GM18858 (cell line): ENCODE data around the gene PARD3.
A peak's percentile ranks its signal among the peaks of the same experiment; 100 is the strongest.
"Not testable (repeated sequence)": the region's sequence is repeated elsewhere in the genome, so short reads cannot be mapped to it uniquely, and the experiment has no call there.

Experiments
- ATAC-seq: cut with Tn5 transposase; IDR thresholded peaks from one replicate; pipeline ENCODE4 v1.9.1; 2021; ENCODE audit not compliant: unreplicated experiment

Gene PARD3

DNA sequence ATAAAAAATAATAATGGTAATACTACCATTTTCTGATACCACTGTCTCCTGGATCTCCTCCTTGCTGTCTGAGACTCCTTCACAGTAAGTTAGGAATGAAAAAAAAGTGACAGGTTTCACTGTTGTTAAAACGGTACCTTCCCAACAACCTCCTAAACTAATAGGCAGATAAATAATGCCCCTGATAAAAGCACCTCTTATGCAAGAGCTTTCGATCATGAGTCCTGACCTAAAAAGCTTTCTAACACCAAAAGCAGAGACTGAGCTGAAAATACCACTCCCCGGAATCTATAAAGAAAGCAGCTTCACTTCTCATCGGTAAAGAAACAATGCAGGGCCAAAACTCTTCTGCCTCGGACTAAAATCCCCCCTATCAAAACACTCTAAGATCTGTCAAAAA, 14.5 kb downstream of the PARD3 start:
- no peak for ATAC-seq

DNA sequence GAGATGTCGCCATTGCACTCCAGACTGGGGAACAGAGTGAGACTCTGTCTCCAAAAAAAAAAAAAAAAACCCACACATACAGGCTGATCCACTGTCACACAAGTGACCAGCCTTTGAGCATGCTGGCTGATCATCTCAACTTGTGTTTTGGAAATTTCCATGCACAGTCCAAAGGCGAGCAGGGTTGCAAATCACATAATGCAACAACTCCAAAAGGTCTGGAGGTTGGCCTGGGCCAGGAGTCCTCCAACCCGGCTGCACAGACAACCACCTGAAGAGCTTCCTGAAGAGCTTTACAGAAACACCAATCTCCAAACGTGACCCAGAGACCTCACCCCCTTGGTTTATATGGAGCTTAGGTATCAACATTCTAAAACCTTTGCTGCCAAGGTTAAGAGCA, 16.4 kb downstream of the PARD3 start:
- ATAC-seq: no peak

DNA sequence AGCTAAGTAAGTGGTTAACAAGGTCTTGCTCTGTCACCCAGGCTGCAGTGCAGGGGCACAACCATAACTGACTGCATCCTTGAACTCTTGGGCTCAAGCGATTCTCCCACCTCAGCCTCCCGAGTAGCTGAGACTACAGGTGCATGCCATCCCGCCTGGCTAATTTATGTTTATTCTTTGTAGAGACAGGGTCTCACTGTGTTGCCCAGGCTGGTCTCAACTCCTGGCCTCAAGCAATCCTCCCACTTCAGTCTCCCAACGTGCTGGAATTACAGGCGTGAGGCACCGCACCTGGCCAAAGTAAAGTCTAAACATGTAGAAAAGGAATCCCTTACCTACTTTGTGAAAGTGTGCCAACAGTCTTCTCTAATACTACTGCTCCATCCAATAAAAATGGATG, 17.9 kb downstream of the PARD3 start:
- no peak for ATAC-seq

DNA sequence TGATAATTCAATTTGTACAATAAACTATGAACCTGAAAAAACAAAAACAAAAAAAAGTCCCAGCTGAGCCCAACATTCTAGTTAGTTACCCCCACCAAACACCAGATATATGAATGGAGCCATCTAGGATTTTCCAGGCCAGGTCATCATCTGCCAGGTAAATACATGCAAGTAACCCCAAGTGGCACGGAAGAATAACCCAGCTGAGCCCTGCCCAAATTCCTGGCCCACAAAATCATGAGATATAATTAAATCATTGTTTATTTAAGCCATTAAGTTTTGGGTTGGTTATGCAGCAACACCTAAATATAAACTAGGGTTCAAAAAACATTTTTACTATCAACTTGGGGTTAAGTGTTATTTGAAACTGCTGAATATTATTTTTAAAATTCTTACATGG, 19.0 kb downstream of the PARD3 start:
- no peak for ATAC-seq

DNA sequence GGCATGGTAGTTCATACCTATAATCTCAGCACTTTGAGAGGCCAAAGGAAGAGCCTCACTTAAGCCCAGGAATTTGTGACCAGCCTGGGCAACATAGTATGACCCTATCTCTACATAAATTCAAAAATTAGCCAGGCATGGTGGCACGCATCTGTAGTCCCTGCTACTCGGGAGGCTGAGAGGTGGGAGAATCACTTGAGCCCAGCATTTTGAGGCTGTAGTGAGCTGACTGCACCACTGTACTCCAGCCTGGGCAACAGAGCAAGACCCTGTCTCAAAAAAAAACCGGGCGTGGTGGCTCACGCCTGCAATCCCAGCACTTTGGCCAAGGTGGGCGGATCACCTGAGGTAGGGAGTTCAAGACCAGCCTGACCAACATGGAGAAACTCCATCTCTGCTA, 19.8 kb downstream of the PARD3 start:
- no peak for ATAC-seq

DNA sequence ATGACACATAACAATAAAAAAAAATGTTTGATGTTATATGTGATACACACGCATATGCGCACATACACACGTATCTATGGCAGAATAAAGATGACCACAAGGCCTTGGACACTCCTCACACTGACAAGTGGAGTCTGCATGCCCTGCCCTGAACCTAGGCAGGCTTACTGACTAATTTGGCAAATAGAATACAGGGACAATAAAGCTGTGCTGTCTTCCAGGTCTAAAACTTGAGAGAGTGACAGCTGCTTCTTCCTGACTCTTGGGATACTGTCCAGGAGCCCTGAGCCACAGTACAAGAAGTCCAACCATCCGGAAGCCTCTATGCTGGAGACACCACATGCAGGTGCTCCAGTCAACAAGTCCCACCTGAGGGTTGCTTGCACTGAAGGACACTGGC, 20.3 kb downstream of the PARD3 start:
- ATAC-seq: no peak

DNA sequence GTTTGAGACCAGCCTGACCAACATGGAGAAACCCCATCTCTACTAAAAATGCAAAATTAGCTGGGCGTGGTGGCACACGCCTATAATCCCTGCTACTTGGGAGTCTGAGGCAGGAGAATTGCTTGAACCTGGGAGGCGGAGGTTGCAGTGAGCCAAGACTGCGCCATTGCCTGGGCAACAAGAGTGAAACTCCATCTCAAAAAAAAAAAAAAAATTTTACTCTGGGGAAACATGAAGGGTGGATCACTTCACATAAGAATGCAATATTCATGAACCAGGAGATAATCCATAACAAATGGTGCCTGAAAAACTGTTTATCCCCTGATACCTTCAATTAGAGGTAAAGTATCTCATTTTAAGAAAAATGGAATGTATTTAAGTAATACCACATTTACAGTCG, 21.5 kb downstream of the PARD3 start:
- ATAC-seq: not testable (repeated sequence)

DNA sequence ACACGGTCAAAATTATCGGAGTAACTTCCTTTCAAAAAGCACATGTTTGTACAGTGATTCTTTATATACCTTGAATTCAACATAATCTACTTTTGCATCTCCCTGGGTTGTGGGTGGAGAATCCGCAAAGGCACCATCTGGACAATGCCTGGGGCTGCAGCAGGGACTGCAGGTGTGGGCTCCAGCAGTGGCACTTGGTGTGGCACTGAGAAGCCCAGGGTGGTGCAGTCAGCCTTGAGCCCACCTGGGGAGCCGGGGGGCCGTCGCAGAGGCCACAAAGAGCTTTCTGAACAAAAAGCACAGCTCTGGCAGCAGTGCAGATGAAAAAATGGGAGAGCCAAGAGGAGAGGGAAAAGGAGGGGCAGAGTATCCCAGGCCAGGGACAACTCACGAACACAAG, 22.2 kb downstream of the PARD3 start:
- ATAC-seq: no peak

DNA sequence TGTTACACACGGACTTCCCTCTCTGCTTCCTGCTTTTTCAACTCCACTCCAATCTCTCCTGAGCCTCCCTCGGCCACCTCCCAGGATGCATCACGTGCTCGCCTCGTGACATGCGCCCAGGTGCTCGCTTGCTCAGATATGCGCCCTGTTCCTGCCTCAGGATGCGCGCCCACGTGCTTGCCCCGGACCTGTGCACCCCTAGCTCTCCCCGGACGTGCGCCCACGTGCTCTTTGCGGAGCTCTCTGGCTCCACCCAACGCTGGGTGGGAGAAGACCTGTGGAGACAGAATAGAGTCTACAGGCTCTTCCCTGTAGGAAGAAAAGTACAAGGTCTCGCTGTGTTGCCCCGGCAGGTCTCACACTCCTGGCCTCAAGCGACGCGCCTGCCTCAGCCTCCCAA, 23.1 kb downstream of the PARD3 start:
- ATAC-seq: peak; percentile 68

DNA sequence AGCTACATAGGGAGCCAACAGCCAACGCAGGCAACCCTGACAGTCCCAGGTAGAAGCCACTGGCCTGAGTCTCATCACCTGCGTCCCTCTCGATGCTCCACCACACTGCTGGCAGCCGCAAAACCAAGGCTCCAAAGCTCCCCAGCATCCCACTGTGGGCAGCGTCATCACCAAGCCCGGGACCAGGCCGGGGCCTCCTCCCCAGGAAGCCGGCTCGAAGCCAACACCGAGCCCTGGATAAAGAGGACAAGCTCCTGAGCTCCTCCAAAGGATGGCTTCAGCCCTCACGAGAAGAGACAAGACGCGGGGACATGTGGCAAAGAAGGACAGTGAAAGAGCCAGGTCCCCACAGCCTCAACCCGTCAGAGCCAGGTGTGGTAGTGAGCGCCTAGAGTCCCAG, 23.9 kb downstream of the PARD3 start:
- no peak for ATAC-seq

DNA sequence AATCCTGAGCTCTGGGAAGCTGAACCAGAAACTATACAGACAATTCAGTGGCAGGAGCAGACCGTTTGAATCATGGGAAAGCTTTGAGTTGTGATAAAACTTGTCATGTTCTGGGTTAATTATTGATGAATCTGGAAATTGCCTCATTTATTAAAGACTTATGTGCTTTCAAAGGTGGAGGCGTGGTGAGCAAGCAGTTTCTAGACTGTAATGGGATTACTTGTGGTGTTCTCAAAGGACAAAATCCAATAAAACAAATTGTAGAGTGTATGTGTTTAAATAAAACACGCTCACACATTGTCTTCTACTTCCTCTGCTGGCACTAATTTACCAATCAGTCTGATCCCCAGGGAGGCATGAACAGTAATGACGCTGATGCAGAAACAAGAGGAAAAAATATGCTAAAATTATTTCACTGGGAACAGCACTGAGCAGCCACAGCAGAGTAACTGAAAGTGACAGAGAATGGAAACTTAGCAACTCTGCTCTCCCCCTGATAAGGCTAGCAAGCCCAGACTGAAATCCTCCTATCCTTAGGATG, 25.1 kb downstream of the PARD3 start:
- no peak for ATAC-seq

DNA sequence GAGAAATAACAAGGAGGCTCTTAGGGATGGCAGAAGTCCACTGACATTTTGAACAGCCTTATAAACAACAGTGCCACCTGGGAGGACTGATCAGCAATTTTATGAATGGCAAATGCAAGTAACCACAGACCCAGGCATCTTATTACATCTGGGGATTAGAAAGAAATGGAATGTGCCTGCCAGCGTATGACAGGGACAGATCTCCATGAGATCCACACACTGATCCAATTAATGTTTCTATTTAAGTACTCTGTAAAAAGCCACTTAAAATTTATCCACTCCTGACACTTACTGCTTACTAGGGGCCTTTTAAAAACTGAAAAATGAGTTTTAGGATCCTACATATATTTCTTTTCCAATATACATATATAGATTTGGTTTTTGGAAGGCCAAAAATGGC, 28.6 kb downstream of the PARD3 start:
- ATAC-seq: no peak

DNA sequence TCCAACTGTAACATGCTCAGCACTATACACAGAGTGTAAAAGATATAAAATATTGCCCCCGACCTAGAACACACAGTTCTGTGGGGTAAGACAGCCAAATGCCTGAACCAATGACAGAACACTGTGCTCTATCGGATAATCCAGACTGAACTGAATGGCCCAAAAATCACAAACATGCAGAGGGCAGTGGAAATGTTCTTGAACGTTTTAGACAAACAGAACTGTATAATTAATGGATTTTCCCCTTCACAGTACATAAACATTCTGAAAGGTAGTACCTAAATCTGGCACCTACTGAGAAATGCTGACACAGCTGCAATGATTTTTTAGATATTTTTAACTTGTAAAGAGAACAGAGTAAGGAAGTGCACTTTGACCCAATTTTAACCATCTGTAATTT, 33.4 kb downstream of the PARD3 start:
- no peak for ATAC-seq

DNA sequence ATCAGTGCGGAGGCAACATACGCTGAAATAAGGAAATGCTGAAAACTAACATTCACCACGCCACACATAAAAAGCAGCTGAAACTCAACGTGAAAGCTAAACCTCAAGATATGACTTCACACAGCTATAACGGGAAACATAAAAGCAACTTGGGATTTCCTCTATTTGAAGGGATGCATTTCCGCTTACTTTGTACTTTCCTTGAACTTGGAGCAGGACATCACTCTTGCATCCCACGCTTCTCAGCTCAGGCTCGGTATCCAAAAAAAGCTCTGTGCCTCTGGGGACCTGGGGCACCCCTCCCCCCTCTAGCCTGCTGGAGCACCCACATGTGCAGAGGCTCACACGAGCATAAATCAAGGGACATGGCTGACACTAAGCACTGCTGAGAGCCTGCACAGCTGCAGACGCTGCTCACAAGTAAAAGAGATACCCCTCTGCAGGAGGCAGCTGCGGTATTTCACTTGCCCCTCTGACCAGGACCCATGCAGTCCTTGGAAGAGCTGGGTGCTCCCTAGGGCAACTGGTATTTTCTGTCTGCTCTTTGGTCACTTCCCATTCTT, 34.2 kb downstream of the PARD3 start:
- peak; percentile 73 for ATAC-seq

DNA sequence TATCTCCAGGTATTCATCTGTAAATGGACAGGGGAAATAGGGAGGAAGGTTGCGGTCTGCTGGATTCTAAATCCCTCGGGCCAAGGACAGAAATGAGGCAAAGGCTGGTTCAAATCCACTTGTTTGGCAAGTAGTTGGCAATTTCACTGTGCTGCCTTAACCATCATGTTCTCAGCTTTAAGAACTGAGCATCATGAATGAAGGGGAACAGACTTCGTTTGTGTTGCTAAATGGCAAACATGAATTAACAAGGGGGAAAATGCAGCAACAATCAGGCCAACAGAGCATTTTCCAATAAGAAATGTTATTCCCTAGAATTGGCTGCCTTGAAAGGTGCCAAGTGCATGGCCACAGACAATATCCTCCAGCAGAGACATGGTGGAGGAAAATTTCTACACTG, 36.9 kb downstream of the PARD3 start:
- no peak for ATAC-seq

DNA sequence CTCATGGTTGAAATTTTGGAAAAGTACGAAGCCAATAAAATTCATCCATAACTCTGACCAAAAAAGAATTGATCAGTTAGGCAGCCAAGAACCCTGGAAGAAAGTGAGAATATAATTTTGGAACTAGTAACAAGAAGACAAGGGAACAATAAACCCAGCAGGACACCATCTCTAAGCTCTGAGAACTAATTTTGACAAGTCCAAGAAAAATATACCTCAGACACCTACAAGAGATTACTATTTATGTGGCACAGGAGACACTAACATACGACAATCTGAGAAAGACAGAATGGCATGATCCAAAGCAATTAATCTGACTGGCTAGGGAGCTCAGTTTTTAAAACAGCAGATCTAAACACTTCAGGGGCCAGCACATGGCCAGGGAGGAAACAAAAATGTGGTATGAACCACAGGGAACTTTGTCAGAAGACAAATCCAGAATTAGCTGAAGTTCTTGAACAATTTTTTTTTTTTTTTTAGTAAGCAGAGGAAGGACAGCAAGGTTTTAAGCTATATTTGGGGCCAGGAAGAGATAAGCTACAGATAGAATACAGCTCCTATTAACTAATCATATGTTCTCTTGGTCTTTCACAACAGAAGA, 38.9 kb downstream of the PARD3 start:
- no peak for ATAC-seq

DNA sequence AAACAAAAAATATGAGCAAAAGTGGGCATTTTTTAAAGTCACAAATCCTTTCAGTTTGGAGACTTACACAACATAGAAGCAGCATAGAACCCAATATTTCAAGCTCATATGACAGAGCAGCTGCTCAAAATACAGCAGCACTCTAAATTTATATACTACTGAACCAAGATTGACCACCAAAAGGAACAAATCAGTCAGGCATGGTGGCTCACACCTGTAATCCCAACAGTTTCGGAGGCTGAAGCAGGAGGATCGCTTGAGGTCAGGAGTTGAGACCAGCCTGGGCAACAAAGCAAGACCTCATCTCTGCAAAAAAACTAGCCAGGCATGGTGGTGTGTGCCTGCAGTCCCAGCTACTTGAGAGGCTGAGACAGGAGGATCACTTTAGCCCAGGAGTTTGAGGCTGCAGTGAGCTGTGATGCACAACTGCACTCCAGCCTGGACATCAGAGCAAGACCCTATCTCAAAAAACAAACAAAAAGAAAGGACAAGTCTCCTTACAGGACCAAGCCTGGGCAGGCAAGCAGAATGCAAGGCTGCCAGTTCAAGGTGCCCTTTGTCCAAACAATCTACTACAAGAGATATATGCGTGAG, 40.0 kb downstream of the PARD3 start:
- no peak for ATAC-seq

DNA sequence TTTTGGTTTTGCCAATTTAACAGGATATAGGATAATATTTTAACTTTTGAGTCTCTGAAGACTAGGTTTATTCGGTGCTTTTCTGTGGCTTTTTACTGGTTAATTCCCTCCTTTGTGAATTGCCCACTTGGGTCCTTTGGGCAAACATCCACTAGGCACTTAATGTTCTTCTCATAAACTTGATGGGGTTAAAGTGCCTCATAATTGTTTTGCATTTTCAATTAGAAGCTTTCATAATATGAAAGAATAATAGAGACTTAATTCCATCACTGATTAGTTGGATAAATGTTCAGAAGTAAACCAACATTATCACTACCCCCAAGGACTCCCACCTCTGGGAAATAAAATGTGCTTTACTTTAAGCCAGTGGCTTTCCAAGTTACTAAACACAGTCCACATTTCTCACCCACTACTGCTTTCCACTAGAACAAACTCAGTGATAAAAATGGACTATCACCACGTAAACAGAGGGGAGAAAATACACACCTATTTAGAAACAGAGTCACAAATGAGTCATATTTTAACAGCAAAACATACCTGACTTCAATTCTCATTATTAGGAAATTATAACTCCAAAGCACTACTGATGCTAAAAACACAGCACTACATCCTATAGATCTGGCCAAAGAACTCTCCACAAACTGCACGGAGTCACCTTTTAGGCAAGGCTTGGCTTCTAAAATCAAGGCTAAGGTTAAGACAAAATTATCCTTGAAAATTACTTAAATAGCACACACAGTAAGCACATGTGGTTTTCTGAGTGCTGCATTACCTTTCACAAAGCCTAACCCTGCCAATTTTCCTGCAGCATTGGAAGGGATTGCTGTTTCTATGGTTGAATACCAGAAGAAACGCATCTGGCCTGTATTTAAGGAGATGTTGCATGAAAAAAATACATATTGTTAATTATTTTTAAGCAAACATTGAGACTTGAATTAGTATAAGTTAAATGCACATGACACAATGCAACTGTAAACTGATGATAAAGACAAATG, 41.2 kb downstream of the PARD3 start:
- ATAC-seq: no peak

DNA sequence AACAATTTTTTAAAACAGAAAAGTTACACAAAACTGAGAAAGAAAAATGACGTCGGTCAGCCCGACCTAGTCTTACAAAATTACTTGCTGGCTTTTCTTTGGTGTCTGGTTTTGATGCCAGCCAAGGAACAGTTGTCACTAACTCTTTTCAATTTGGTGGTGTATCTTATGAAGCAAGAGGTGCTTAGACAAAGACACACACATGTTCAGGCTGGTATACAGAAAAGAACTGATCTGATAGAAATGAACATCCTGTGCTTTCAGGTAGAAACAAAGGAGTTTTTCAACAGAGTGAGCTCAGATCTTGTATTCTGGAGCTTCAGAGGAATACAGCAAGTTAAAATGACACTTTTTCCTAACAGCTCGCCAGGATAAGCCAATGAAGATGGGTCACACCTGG, 43.6 kb downstream of the PARD3 start:
- no peak for ATAC-seq

DNA sequence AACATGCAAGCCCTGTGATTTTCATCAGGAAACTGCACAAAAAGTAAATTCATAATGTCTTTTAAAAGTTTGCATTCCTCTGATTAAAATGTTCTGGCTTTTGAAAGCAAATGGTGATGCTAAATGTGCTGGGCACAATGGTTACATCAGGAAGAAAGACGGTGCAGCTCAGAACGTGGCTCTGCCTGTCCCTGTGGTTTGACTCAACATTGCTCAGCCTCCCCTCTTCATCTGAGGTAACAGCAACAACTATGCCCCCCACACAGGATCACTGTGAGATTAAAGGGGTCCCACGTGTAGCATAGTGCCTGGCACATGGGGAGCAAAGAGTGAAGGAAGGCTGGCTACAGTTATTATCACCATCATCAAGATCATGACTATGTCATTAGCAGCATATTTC, 44.0 kb downstream of the PARD3 start:
- ATAC-seq: no peak

DNA sequence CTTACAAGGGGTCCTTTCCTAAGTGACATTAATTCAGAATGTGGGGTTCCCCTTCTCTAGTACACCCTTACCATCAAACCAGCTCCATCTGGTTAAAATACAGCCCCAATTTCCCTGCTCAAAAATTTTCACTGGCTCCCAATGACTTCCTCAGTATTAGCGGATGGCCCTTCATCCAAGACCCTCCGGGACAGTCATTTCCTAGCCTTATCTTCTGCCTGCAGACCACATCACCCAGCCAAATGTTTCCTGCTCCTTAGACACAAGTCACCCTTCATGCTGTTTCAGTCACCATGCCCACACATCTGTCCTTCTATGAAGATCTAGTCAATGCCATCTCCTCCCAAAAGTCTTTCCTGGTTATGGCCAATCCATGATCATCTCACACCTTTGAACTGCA, 45.2 kb downstream of the PARD3 start:
- ATAC-seq: no peak

DNA sequence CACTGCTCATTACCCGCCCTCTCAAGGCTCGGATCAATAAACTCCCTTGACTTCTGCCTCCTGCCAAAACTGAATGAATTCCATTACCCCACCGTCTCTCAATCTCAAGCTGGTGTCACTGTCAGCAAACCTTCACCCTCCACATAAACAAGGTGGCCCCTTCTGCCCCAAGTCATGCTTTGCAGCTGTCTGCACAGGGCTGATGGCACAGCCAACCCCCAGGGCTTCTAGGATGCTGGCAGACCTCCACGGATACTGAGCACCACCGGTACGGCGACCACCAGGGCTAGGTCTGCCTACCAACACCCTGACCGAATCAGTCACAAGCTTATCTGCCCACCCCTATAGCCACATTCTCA, 46.1 kb downstream of the PARD3 start:
- ATAC-seq: no peak
